HepG2 (cell line): ENCODE measurements around the gene RPGR. TPM values are rescaled to one million over a fixed set of nuclear protein-coding genes. Genes with fewer than 3 reads are reported as not detected.

ENCODE experiments used
- ATAC-seq: fragments of 200-7000 bp; cut with Tn5 transposase; 3 replicates; pipeline ENCODE4 v1.9.1; 2020; ENCODE audit warnings: mild to moderate bottlenecking, moderate library complexity
- BruUV-seq: library from RNA; stranded (reverse); fragments of 400-500 nt; replicated peaks from 2 replicates; lab custom pipeline; 2021; lab: Mats Ljungman, UMichigan
- CTCF ChIA-PET: fragments of 300-600 bp; formaldehyde crosslinking; extraction: SDS; loops from one replicate; lab custom pipeline; 2021; ENCODE audit warnings: low total read pairs, inconsistent platforms, low intra/inter-chr PET ratio; lab: Yijun Ruan, JAX
- POLR2A ChIA-PET: fragments of 350-600 bp; sonication (Branson Sonifier 250); formaldehyde crosslinking; loops from one replicate; lab custom pipeline; 2020; ENCODE audit warnings: antibody characterized with exemption, inconsistent platforms; lab: Yijun Ruan, JAX
- DNase-seq: peaks from one replicate; pipeline ENCODE4 v3.0.0-alpha.2; 2015; ENCODE audit warnings: low spot score
- FAIRE-seq: peaks from 3 replicates; lab custom pipeline; 2011; peaks lifted over from hg19 to GRCh38; lab: Jason Lieb, UNC
- H2AFZ ChIP-seq: one replicate; pipeline ENCODE4 v1.6.1; 2011; ENCODE audit warnings: low read length, inconsistent platforms
- H3K27ac ChIP-seq: fragments of 300-600 bp; 3 replicates; pipeline ENCODE4 v1.8.0; 2011; ENCODE audit warnings: mixed run types, mild to moderate bottlenecking, mixed read lengths, low read length, inconsistent platforms; ENCODE audit not compliant: insufficient read depth; ENCODE audit errors: extremely low read length
- H3K27me3 ChIP-seq, 2 experiments: fragments of 200-600 bp in 1 of 2; 2 replicates in 1 of 2; 3 replicates in 1 of 2; pipeline versions ENCODE4 v1.6.0 to v1.8.0; 2011; ENCODE audit warnings: low read length in 2 of 2, mild to moderate bottlenecking in 2 of 2, moderate library complexity in 2 of 2, inconsistent platforms in 1 of 2; ENCODE audit not compliant: insufficient read depth in 2 of 2, control insufficient read depth in 1 of 2
- H3K36me3 ChIP-seq, 2 experiments: fragments of 200-600 bp in 1 of 2; replicated peaks in 1 of 2; 2 replicates in 1 of 2; 3 replicates in 1 of 2; pipeline versions ENCODE4 v1.5.1 to v1.8.0; 2011; ENCODE audit warnings: low read length in 2 of 2, inconsistent platforms in 1 of 2; ENCODE audit not compliant: insufficient read depth in 2 of 2, control insufficient read depth in 1 of 2
- H3K4me1 ChIP-seq: 2 replicates; pipeline ENCODE4 v1.5.1; 2012; ENCODE audit warnings: low read length, inconsistent platforms; ENCODE audit not compliant: insufficient read depth
- H3K4me2 ChIP-seq: 2 replicates; pipeline ENCODE4 v1.6.0; 2011; ENCODE audit warnings: low read depth, low read length, inconsistent platforms
- H3K4me3 ChIP-seq, 3 experiments: fragments of 200-600 bp in 1 of 3; sonication (generic), shearing (Covaris generic) in 1 of 3; replicated peaks in 1 of 3; 2 replicates each; pipeline ENCODE4 v1.5.1; 2011 to 2016; ENCODE audit warnings: low read length in 3 of 3, inconsistent platforms in 2 of 3, low read depth in 2 of 3, mild to moderate bottlenecking in 2 of 3, control low read depth in 1 of 3, mixed read lengths in 1 of 3; ENCODE audit not compliant: insufficient read depth in 1 of 3
- H3K79me2 ChIP-seq: one replicate; pipeline ENCODE4 v1.6.1; 2011; ENCODE audit warnings: low read length, inconsistent platforms; ENCODE audit not compliant: insufficient read depth
- H3K9ac ChIP-seq: 2 replicates; pipeline ENCODE4 v1.6.0; 2011; ENCODE audit warnings: mild to moderate bottlenecking, low read depth, low read length, inconsistent platforms; ENCODE audit not compliant: insufficient read depth
- H3K9me3 ChIP-seq: 2 replicates; pipeline ENCODE4 v1.5.1; 2012; ENCODE audit warnings: mild to moderate bottlenecking, low read length
- H4K20me1 ChIP-seq: 2 replicates; pipeline ENCODE4 v1.6.0; 2011; ENCODE audit warnings: inconsistent platforms, mild to moderate bottlenecking, low read length, moderate library complexity; ENCODE audit not compliant: insufficient read depth
- DNMT3B ChIP-seq: conservative IDR thresholded peaks from 2 replicates; pipeline ENCODE4 v1.6.1; 2016; ENCODE audit warnings: missing biosample characterization, control low read depth
- MAFF ChIP-seq: IDR thresholded peaks from 2 replicates; pipeline ENCODE4 v1.6.1; 2011; ENCODE audit warnings: low read depth, low read length, improper control_type of control experiment
- MAFK ChIP-seq, 2 experiments: IDR thresholded peaks in 1 of 2; conservative IDR thresholded peaks in 1 of 2; 2 replicates each; pipeline ENCODE4 v1.6.1; 2011; ENCODE audit warnings: improper control_type of control experiment in 2 of 2, low read length in 2 of 2
- NFYB ChIP-seq: sonication (generic); formaldehyde crosslinking; IDR thresholded peaks from 2 replicates; pipeline ENCODE4 v1.4.0; 2020; ENCODE audit warnings: missing genetic modification reagents
- ZFP62 ChIP-seq: sonication (generic); formaldehyde crosslinking; IDR thresholded peaks from 2 replicates; pipeline ENCODE4 v1.4.0; 2020; ENCODE audit warnings: missing genetic modification reagents
- ZZZ3 ChIP-seq: sonication (generic); formaldehyde crosslinking; IDR thresholded peaks from 2 replicates; pipeline ENCODE4 v1.4.0; 2020; ENCODE audit warnings: missing genetic modification reagents, mild to moderate bottlenecking, borderline replicate concordance
- WGBS: methylation state at CpG from one replicate; pipeline ENCODE4 v1.1.6; 2017; ENCODE audit warnings: low lambda C conversion rate; 5-methylcytosine and 5-hydroxymethylcytosine counted together
- in situ Hi-C: cut with HindIII; loops from 2 replicates; pipeline ENCODE4 v1.10.0; 2017; ENCODE audit warnings: low pct_unique_long_range_greater_than_20kb; ENCODE audit not compliant: extremely low pct_ligation_motif_present
- intact Hi-C: fragments of 100-400 bp; cut with micrococcal nuclease; formaldehyde crosslinking; loops from one replicate; pipeline ENCODE4 v1.10.0; 2022; ENCODE audit not compliant: unreplicated experiment
- polyA plus RNA-seq, 8 experiments: library from polyadenylated mRNA; depleted of rRNA in 3 of 8; stranded (reverse) in 7 of 8; unstranded in 1 of 8; fragments of >200 nt; fragmentation: Illumina TruSeq in 4 of 8; extraction: Trizol in 4 of 8; gene quantifications; 2 replicates each; pipeline versions ENCODE4 v1.2.1 to v1.2.3, GENCODE V29; 2011 to 2016; ENCODE audit warnings: low read depth in 4 of 8, missing spikeins in 1 of 8, mixed read lengths in 1 of 8; ENCODE audit not compliant: insufficient read depth in 1 of 8
- total RNA-seq, 5 experiments: library from RNA; depleted of rRNA; stranded (reverse); fragments of >200 nt; fragmentation: Illumina TruSeq; extraction: Trizol; gene quantifications; 2 replicates each; pipeline ENCODE4 v1.2.3, GENCODE V29; 2016; ENCODE audit warnings: low read depth in 1 of 5
- TF ChIP-seq, protein P1 (sequence below): sonication (generic); formaldehyde crosslinking; IDR thresholded peaks from 2 replicates; pipeline ENCODE4 v1.5.0; 2020; ENCODE audit warnings: mild to moderate bottlenecking, low read depth, missing genetic modification reagents, borderline replicate concordance

RPGR gene
- total and polyA plus RNA-seq, 2 of the 13 experiments (the other 11 are each of a cell fraction or from before 2014, with no cell fraction given) = 2.1 to 12.1 TPM

DNA sequence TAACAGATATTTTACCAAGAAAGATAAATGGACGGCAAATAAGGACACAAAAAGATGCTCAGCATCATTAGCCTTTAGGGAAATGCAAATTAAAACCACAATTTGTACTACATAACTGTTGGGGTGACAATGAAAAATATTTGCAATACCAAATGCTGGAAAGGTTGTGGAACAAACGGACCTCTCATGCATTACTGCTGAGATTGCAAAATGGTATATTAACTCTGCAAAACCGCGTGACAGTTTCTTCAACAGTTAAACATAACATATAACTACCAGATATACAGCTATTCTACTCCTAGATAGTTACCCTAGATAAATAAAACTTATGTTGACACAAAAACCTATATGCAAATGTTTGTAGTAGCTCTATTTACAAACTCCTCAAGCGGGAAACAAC is 18.8 kb upstream of the RPGR start:
- in situ Hi-C loops = no loop called here
- no peaks in the 10 kb centered on the region for H3K36me3 ChIP-seq
- no peak overlapping the region for H2AFZ ChIP-seq
- FAIRE-seq = no peak
- TF ChIP-seq, protein P1, sequence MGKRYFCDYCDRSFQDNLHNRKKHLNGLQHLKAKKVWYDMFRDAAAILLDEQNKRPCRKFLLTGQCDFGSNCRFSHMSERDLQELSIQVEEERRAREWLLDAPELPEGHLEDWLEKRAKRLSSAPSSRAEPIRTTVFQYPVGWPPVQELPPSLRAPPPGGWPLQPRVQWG (CRISPR knock-in tag) = no peak
- TF ChIP-seq ZZZ3 (CRISPR knock-in tag) (no peak), ZFP62 (CRISPR knock-in tag) (no peak), MAFF (peak; percentile 73), MAFK (conservative IDR thresholded peaks at IDR 0.05 in 1 of 2, IDR thresholded peaks at IDR 0.05 in 1 of 2; ENCODE audit: low read length in 2 of 2) (peak; percentile 73 to 82), NFYB (CRISPR knock-in tag) (no peak), DNMT3B (CRISPR knock-in tag) (no peak)
- TF ChIP-seq, all 625 proteins: peak for 2
- H4K20me1 ChIP-seq = no peaks in the 10 kb centered on the region
- ChIA-PET CTCF (no interaction called here), POLR2A (no interaction called here)
- no peak overlapping the region for H3K4me3 ChIP-seq
- H3K4me2 ChIP-seq = no peak overlapping the region
- BruUV-seq = no TSS peak
- no peaks in the 10 kb centered on the region for H3K9me3 ChIP-seq
- no peak overlapping the region for H3K27ac ChIP-seq
- intact Hi-C loops = loop anchor here (5.0 kb wide), 1 partner anchor 456 kb away; the partner anchor contains the start of gene MID1IP1
- no peaks in the 10 kb centered on the region for H3K27me3 ChIP-seq
- H3K9ac ChIP-seq = no peak overlapping the region
- WGBS = 91% methylated on average over 5 of the region's 5 CpGs
- DNase-seq (no peak), ATAC-seq (no peak)
- H3K79me2 ChIP-seq = no peaks in the 10 kb centered on the region
- peaks cover 75% of the 10 kb centered on the region for H3K4me1 ChIP-seq
